ENCODE measurements around the gene CXCL12. TPM values are rescaled to one million over a fixed set of nuclear protein-coding genes. Genes with fewer than 3 reads are reported as not detected.

CXCL12 gene
- total and polyA plus RNA-seq, 2 donors (not counting 3 experiments of a cell fraction or from before 2014, with no cell fraction given), result 0.35 to 1.4 TPM

- Histone ChIP-seq H3K9ac (replicated peaks; ENCODE audit: extremely low read depth, insufficient read depth, low read length) (no peak overlapping the region), H3K4me1 (ENCODE audit: control insufficient read depth, extremely low read depth, insufficient read depth, low read length) (no peaks in the 10 kb centered on the region), H3K36me3 (ENCODE audit: control insufficient read depth in 2 of 2, extremely low read depth in 1 of 2, insufficient read depth in 2 of 2, low read length in 2 of 2) (no peaks in the 10 kb centered on the region), H3K9me3 (replicated peaks; ENCODE audit: control insufficient read depth, insufficient read depth, low read length) (no peaks in the 10 kb centered on the region), H3K27me3 (ENCODE audit: control insufficient read depth in 2 of 2, insufficient read depth in 2 of 2, low read length in 2 of 2) (no peaks in the 10 kb centered on the region), H3K9me1 (replicated peaks; ENCODE audit: control insufficient read depth, extremely low read depth, insufficient read depth, low read length) (no peaks in the 10 kb centered on the region), H4K20me1 (replicated peaks; ENCODE audit: control insufficient read depth, extremely low read depth, insufficient read depth, low read length) (no peaks in the 10 kb centered on the region), H3K79me2 (ENCODE audit: control insufficient read depth, insufficient read depth, low read length) (no peaks in the 10 kb centered on the region), H3K4me3 (replicated peaks in 1 of 3; ENCODE audit: insufficient read depth in 1 of 3, low read depth in 1 of 3, low read length in 3 of 3) (no peak overlapping the region), H3K4me2 (ENCODE audit: insufficient read depth, low read length) (no peak overlapping the region), H3K27ac (ENCODE audit: insufficient read depth, low read depth, low read length) (no peak overlapping the region), H2AFZ (ENCODE audit: low read depth, low read length) (no peak overlapping the region)
- CTCF ChIA-PET, result no interaction called here
- dilution Hi-C loops (cut with MboI; ENCODE audit: extremely low pct_ligation_motif_present, low sequenced_read_pairs) (no loop called here), intact Hi-C loops (cut with micrococcal nuclease) (no loop called here)
- no peak for DNase-seq (ENCODE audit: low read depth, low spot score)
- BruUV-seq (replicated peaks), result no TSS peak
- POLR2A ChIA-PET, result no interaction called here
- FAIRE-seq, result no peak
- TF ChIP-seq POLR2A (IDR thresholded peaks at IDR 0.05; ENCODE audit: low read depth, low read length) (no peak), EZH2 (IDR thresholded peaks at IDR 0.05; ENCODE audit: borderline replicate concordance, low read depth, low read length, severe bottlenecking) (no peak), MYC (IDR thresholded peaks at IDR 0.05; ENCODE audit: low read depth, low read length) (no peak), FOS (IDR thresholded peaks at IDR 0.05; ENCODE audit: borderline replicate concordance, insufficient read depth, low read length) (no peak), MAX (IDR thresholded peaks at IDR 0.05; ENCODE audit: insufficient read depth, insufficient read length) (no peak), POLR2AphosphoS5 (IDR thresholded peaks at IDR 0.05; ENCODE audit: insufficient read depth, low read depth, low read length) (no peak), JUN (IDR thresholded peaks at IDR 0.05; ENCODE audit: borderline replicate concordance, insufficient read depth, insufficient read length, low read depth) (no peak), GATA2 (IDR thresholded peaks at IDR 0.05; ENCODE audit: insufficient read depth, insufficient read length, low read depth, low read length) (no peak)
- TF ChIP-seq, protein P1, sequence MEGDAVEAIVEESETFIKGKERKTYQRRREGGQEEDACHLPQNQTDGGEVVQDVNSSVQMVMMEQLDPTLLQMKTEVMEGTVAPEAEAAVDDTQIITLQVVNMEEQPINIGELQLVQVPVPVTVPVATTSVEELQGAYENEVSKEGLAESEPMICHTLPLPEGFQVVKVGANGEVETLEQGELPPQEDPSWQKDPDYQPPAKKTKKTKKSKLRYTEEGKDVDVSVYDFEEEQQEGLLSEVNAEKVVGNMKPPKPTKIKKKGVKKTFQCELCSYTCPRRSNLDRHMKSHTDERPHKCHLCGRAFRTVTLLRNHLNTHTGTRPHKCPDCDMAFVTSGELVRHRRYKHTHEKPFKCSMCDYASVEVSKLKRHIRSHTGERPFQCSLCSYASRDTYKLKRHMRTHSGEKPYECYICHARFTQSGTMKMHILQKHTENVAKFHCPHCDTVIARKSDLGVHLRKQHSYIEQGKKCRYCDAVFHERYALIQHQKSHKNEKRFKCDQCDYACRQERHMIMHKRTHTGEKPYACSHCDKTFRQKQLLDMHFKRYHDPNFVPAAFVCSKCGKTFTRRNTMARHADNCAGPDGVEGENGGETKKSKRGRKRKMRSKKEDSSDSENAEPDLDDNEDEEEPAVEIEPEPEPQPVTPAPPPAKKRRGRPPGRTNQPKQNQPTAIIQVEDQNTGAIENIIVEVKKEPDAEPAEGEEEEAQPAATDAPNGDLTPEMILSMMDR (IDR thresholded peaks at IDR 0.05; ENCODE audit: extremely low read depth in 1 of 2, insufficient read depth in 1 of 2, low read depth in 1 of 2, low read length in 2 of 2), result no peak
Observed at GRCh38 chr10:44343843-44344242, 41.1 kb downstream of the CXCL12 start.

All from endothelial cell of umbilical vein (primary cell).